ENCODE results near the gene CNBP.
"Not testable (repeated sequence)": the region's sequence is repeated elsewhere in the genome, so short reads cannot be mapped to it uniquely, and the experiment has no call there.

CNBP gene

GRCh38 chr3:129184784-129185542 is 1.3 kb upstream of the CNBP start:
- not testable (repeated sequence) for DNase-seq

- no peak for DNase-seq
These were observed 631 bp upstream of the CNBP start for GRCh38 chr3:129184396-129184657.

GRCh38 chr3:129182390-129183185 is 1.1 kb downstream of the CNBP start:
- no peak for DNase-seq

GRCh38 chr3:129181819-129182218 is 1.9 kb downstream of the CNBP start:
- no peak for DNase-seq

- no peak for DNase-seq
These were observed 3.2 kb downstream of the CNBP start for GRCh38 chr3:129180461-129180860.

GRCh38 chr3:129176051-129176450 is 7.6 kb downstream of the CNBP start:
- no peak for DNase-seq

- no peak for DNase-seq
These were observed 10.0 kb downstream of the CNBP start for GRCh38 chr3:129173725-129174124.

GRCh38 chr3:129173206-129173605 is 10.5 kb downstream of the CNBP start:
- no peak for DNase-seq

GRCh38 chr3:129166579-129167332 is 16.9 kb downstream of the CNBP start:
- DNase-seq: no peak

- DNase-seq: not testable (repeated sequence)
These were observed 18.1 kb downstream of the CNBP start for GRCh38 chr3:129165594-129165993.

GRCh38 chr3:129164500-129164899 is 19.2 kb downstream of the CNBP start:
- no peak for DNase-seq

GRCh38 chr3:129162729-129163579 is 20.7 kb downstream of the CNBP start:
- no peak for DNase-seq

- no peak for DNase-seq
These were observed 21.8 kb downstream of the CNBP start for GRCh38 chr3:129161860-129162271.

GRCh38 chr3:129160891-129161859 is 22.5 kb downstream of the CNBP start, which contains the start of gene ISY1:
Gene ISY1, minus strand, starts transcription at chr3:129161063. Its CDS starts 88 bp downstream, at chr3:129160975.
- DNase-seq: peak; percentile 63 to 73 (median 72)

- DNase-seq: no peak
These were observed 38.9 kb downstream of the CNBP start for GRCh38 chr3:129144786-129145185.

GRCh38 chr3:129141011-129141410 is 42.7 kb downstream of the CNBP start:
- DNase-seq: not testable (repeated sequence)

GRCh38 chr3:129139911-129140310 is 43.8 kb downstream of the CNBP start:
- DNase-seq: no peak

GRCh38 chr3:129136275-129136674 is 47.4 kb downstream of the CNBP start:
- DNase-seq: not testable (repeated sequence)

GRCh38 chr3:129132097-129132866 is 51.4 kb downstream of the CNBP start:
- DNase-seq: no peak

GRCh38 chr3:129131465-129132088 is 52.1 kb downstream of the CNBP start:
- DNase-seq: no peak

All from activated CD4-positive, CD25-positive, alpha-beta regulatory T cell (primary cell).